SU-DHL-6 (cell line): ENCODE measurements around the gene SYT4.

ENCODE experiments used
- H2AFZ ChIP-seq: fragments of 200-600 bp; sonication (generic); 2 replicates; pipeline ENCODE4 v1.6.1; 2014; ENCODE audit warnings: low read depth, mild to moderate bottlenecking, moderate library complexity, mixed read lengths, antibody characterized with exemption, low read length; ENCODE audit not compliant: severe bottlenecking
- H3F3A ChIP-seq: fragments of 200-600 bp; shearing (Covaris generic); 2 replicates; pipeline ENCODE4 v1.6.0; 2016; ENCODE audit warnings: antibody characterized with exemption, mild to moderate bottlenecking; ENCODE audit not compliant: insufficient read depth
- H3K27ac ChIP-seq: fragments of 200-600 bp; sonication (generic); 2 replicates; pipeline ENCODE4 v1.5.1; 2016; ENCODE audit warnings: low read depth, mild to moderate bottlenecking, low read length, moderate library complexity, mixed read lengths
- H3K27me3 ChIP-seq: fragments of 200-600 bp; sonication (generic), shearing (Covaris generic); 2 replicates; pipeline ENCODE4 v1.6.0; 2014; ENCODE audit warnings: mild to moderate bottlenecking, low read length
- H3K36me3 ChIP-seq: fragments of 200-600 bp; sonication (generic); 2 replicates; pipeline ENCODE4 v1.6.1; 2014; ENCODE audit warnings: mild to moderate bottlenecking, low read length, mixed read lengths
- H3K4me2 ChIP-seq: fragments of 300-600, 200-600 bp; shearing (Covaris generic), sonication (generic); 2 replicates; pipeline ENCODE4 v1.6.0; 2014; ENCODE audit warnings: low read length, low read depth, mild to moderate bottlenecking; ENCODE audit not compliant: poor library complexity, severe bottlenecking
- H3K4me3 ChIP-seq: fragments of 200-600 bp; sonication (generic); 2 replicates; pipeline ENCODE4 v1.5.1; 2014; ENCODE audit warnings: antibody characterized with exemption, low read length, mild to moderate bottlenecking, mixed read lengths; ENCODE audit not compliant: insufficient read depth, poor library complexity, severe bottlenecking
- H3K79me2 ChIP-seq: fragments of 200-600 bp; sonication (generic); 2 replicates; pipeline ENCODE4 v1.6.1; 2014; ENCODE audit warnings: mild to moderate bottlenecking, low read length, moderate library complexity; ENCODE audit not compliant: insufficient read depth
- H3K9ac ChIP-seq: fragments of 200-600 bp; sonication (generic); 2 replicates; pipeline ENCODE4 v1.7.0; 2014; ENCODE audit warnings: mild to moderate bottlenecking, low read length
- H3K9me2 ChIP-seq: fragments of 200-600 bp; sonication (generic); replicated peaks from 2 replicates; pipeline ENCODE4 v1.6.1; 2014; ENCODE audit warnings: low read length; ENCODE audit not compliant: insufficient read depth
- H3K9me3 ChIP-seq: fragments of 200-600 bp; sonication (generic); 2 replicates; pipeline ENCODE4 v1.6.1; 2014; ENCODE audit warnings: low read length, mixed read lengths; ENCODE audit not compliant: insufficient read depth
- H4K20me1 ChIP-seq: fragments of 200-600 bp; sonication (generic); 2 replicates; pipeline ENCODE4 v1.6.1; 2014; ENCODE audit warnings: low read depth, mild to moderate bottlenecking, antibody characterized with exemption, low read length, moderate library complexity, mixed read lengths
- CTCF ChIP-seq: fragments of 200-600 bp; sonication (generic); IDR thresholded peaks from one replicate; pipeline ENCODE4 v1.5.1; 2017; ENCODE audit warnings: antibody characterized with exemption, mild to moderate bottlenecking, low read length, moderate library complexity; ENCODE audit not compliant: insufficient read depth, poor library complexity, severe bottlenecking
- EZH2phosphoT487 ChIP-seq: fragments of 200-600 bp; sonication (generic), shearing (Covaris generic); conservative IDR thresholded peaks from 2 replicates; pipeline ENCODE4 v1.6.1; 2018; ENCODE audit warnings: mild to moderate bottlenecking, antibody characterized with exemption, low read length, moderate library complexity, mixed read lengths

Gene SYT4

GRCh38 chr18:43283299-43283698, 6.0 kb upstream of the SYT4 start:
- Histone ChIP-seq H3K36me3 (no peaks in the 10 kb centered on the region), H3K27ac (no peak overlapping the region), H3F3A (no peaks in the 10 kb centered on the region), H3K79me2 (no peaks in the 10 kb centered on the region), H3K27me3 (no peaks in the 10 kb centered on the region), H3K4me3 (no peak overlapping the region), H2AFZ (no peak overlapping the region), H3K4me2 (no peak overlapping the region), H3K9me2 (no peaks in the 10 kb centered on the region), H3K9ac (no peak overlapping the region), H4K20me1 (no peaks in the 10 kb centered on the region), H3K9me3 (no peaks in the 10 kb centered on the region)
- no peak for TF ChIP-seq EZH2phosphoT487
- no peak for TF ChIP-seq CTCF

GRCh38 chr18:43279015-43279744, 1.9 kb upstream of the SYT4 start:
- H3F3A ChIP-seq = no peaks in the 10 kb centered on the region
- no peaks in the 10 kb centered on the region for H3K9me2 ChIP-seq
- H3K9me3 ChIP-seq = no peaks in the 10 kb centered on the region
- no peak for TF ChIP-seq EZH2phosphoT487
- TF ChIP-seq CTCF = no peak
- no peak overlapping the region for H2AFZ ChIP-seq
- no peak overlapping the region for H3K4me2 ChIP-seq
- no peak overlapping the region for H3K4me3 ChIP-seq
- H3K27me3 ChIP-seq = no peaks in the 10 kb centered on the region
- no peaks in the 10 kb centered on the region for H3K36me3 ChIP-seq
- no peak overlapping the region for H3K27ac ChIP-seq
- no peak overlapping the region for H3K9ac ChIP-seq
- no peaks in the 10 kb centered on the region for H4K20me1 ChIP-seq
- no peaks in the 10 kb centered on the region for H3K79me2 ChIP-seq

GRCh38 chr18:43278355-43278754, 1.1 kb upstream of the SYT4 start:
- Histone ChIP-seq H3F3A (no peaks in the 10 kb centered on the region), H3K27ac (no peak overlapping the region), H4K20me1 (no peaks in the 10 kb centered on the region), H3K9ac (no peak overlapping the region), H3K9me3 (no peaks in the 10 kb centered on the region), H3K27me3 (no peaks in the 10 kb centered on the region), H2AFZ (no peak overlapping the region), H3K4me2 (no peak overlapping the region), H3K79me2 (no peaks in the 10 kb centered on the region), H3K4me3 (no peak overlapping the region), H3K9me2 (no peaks in the 10 kb centered on the region), H3K36me3 (no peaks in the 10 kb centered on the region)
- TF ChIP-seq EZH2phosphoT487 = no peak
- TF ChIP-seq CTCF = no peak
